HG03064 (cell line): Measurements from ENCODE around the gene SLC4A8.

ENCODE experiments used
- ATAC-seq: cut with Tn5 transposase; IDR thresholded peaks from one replicate; pipeline ENCODE4 v1.9.1; 2021; ENCODE audit warnings: low read depth; ENCODE audit not compliant: unreplicated experiment

SLC4A8 gene

DNA sequence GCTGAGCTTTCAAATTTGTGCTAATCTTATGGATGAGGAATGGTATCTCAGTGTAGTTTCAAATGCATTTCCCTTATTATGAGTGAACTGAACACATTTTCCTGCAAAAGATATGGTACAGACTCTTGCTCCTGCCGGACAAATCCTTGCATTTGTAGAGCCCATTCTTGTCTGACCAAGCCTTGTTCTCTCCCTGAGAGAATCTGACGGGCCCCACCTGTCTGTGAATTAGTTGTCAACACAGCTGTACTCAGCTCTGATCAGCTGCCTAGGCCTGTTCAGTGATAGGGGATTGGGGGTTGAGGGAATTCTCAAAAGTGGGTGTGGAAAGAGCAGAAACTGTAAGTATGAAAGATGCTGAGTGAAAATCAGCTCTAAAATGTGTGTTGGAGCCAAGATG lies 123.6 kb downstream of the SLC4A8 start:
- ATAC-seq = no peak

DNA sequence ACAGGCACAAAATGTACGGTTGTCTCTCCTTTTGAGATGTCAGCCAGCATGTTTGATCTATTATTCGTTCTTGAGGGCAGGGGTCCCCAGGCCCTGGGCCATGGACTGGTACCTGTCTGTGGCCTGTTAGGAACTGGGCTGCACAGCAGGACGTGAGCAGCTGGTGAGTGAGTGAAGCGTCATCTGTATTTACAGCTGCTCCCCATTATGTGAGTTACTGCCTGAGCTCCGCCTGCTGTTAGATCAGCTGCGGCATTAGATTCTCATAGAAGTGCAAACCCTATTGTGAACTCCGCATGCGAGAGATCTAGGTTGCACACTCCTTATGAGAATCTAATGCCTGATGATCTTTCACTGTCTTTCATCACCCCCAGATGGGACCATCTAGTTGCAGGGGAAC lies 125.0 kb downstream of the SLC4A8 start:
- ATAC-seq = no peak
